IMR-90 (cell line): ENCODE measurements around the gene PPM1M. TPM values are rescaled to one million over a fixed set of nuclear protein-coding genes. Genes with fewer than 3 reads are reported as not detected.

ENCODE experiments used
- ATAC-seq: fragments of 200-7000 bp; cut with Tn5 transposase; 2 replicates; pipeline ENCODE4 v1.9.1; 2020; ENCODE audit warnings: low read depth, mild to moderate bottlenecking, moderate library complexity
- BruUV-seq: library from RNA; stranded (reverse); fragments of 400-500 nt; replicated peaks from 2 replicates; lab custom pipeline; 2021; lab: Mats Ljungman, UMichigan
- CTCF ChIA-PET: fragments of 300-600 bp; formaldehyde crosslinking; extraction: SDS; loops from one replicate; lab custom pipeline; 2021; ENCODE audit warnings: antibody characterized with exemption; lab: Yijun Ruan, JAX
- POLR2A ChIA-PET: fragments of 300-600 bp; sonication (Branson Sonifier 250); formaldehyde crosslinking; loops from one replicate; lab custom pipeline; 2022; ENCODE audit warnings: antibody characterized with exemption; ENCODE audit not compliant: unreplicated experiment; lab: Charles Lee
- DNase-seq: peaks from one replicate; pipeline ENCODE4 v3.0.0; 2013
- H2AFZ ChIP-seq: replicated peaks from 2 replicates; pipeline ENCODE3; 2013; ENCODE audit warnings: low read length, mild to moderate bottlenecking; ENCODE audit not compliant: poor library complexity
- H2AK5ac ChIP-seq: 2 replicates; pipeline ENCODE4 v1.6.1; 2013; ENCODE audit warnings: low read depth, low read length, inconsistent platforms
- H2AK9ac ChIP-seq: replicated peaks from 2 replicates; pipeline ENCODE3; 2013; ENCODE audit warnings: mild to moderate bottlenecking, low read depth, low read length, moderate library complexity; ENCODE audit not compliant: poor library complexity
- H2BK120ac ChIP-seq: 2 replicates; pipeline ENCODE4 v1.6.1; 2013; ENCODE audit warnings: low read depth, low read length, inconsistent platforms
- H2BK15ac ChIP-seq: 3 replicates; pipeline ENCODE4 v1.6.1; 2013; ENCODE audit warnings: low read depth, low read length, inconsistent platforms
- H2BK20ac ChIP-seq: 2 replicates; pipeline ENCODE4 v1.6.1; 2013; ENCODE audit warnings: low read depth, mild to moderate bottlenecking, inconsistent platforms, low read length, moderate library complexity
- H2BK5ac ChIP-seq: 2 replicates; pipeline ENCODE4 v1.6.1; 2013; ENCODE audit warnings: mild to moderate bottlenecking, low read depth, low read length, inconsistent platforms; ENCODE audit not compliant: poor library complexity, severe bottlenecking
- H3K14ac ChIP-seq: replicated peaks from 2 replicates; pipeline ENCODE4 v1.6.1; 2013; ENCODE audit warnings: low read depth, low read length, inconsistent platforms
- H3K18ac ChIP-seq: 2 replicates; pipeline ENCODE4 v1.6.1; 2013; ENCODE audit warnings: low read depth, low read length, control low read depth
- H3K23ac ChIP-seq: 2 replicates; pipeline ENCODE4 v1.6.1; 2013; ENCODE audit warnings: low read depth, low read length, inconsistent platforms
- H3K27ac ChIP-seq: 2 replicates; pipeline ENCODE4 v1.5.1; 2013; ENCODE audit warnings: mild to moderate bottlenecking, control low read depth, low read length; ENCODE audit not compliant: insufficient read depth
- H3K27me3 ChIP-seq: 2 replicates; pipeline ENCODE4 v1.6.1; 2013; ENCODE audit warnings: low read length; ENCODE audit not compliant: control insufficient read depth, insufficient read depth
- H3K36me3 ChIP-seq: 2 replicates; pipeline ENCODE4 v1.6.1; 2013; ENCODE audit warnings: low read length, mixed read lengths; ENCODE audit not compliant: control insufficient read depth, insufficient read depth
- H3K4ac ChIP-seq: 2 replicates; pipeline ENCODE4 v1.6.1; 2013; ENCODE audit warnings: low read depth, low read length, inconsistent platforms
- H3K4me1 ChIP-seq: 2 replicates; pipeline ENCODE4 v1.6.1; 2013; ENCODE audit warnings: low read length, mixed read lengths; ENCODE audit not compliant: control insufficient read depth, insufficient read depth
- H3K4me2 ChIP-seq: 2 replicates; pipeline ENCODE4 v1.6.1; 2013; ENCODE audit warnings: low read depth, mild to moderate bottlenecking, control low read depth, low read length, moderate library complexity
- H3K4me3 ChIP-seq: 2 replicates; pipeline ENCODE4 v1.5.1; 2013; ENCODE audit warnings: low read depth, mild to moderate bottlenecking, control low read depth, low read length, moderate library complexity; ENCODE audit not compliant: insufficient read depth
- H3K56ac ChIP-seq: 2 replicates; pipeline ENCODE4 v1.6.1; 2013; ENCODE audit warnings: low read length, inconsistent platforms; ENCODE audit not compliant: insufficient read depth; ENCODE audit errors: extremely low read depth
- H3K79me1 ChIP-seq, 2 experiments: 2 replicates each; pipeline ENCODE4 v1.6.1; 2013; ENCODE audit warnings: low read length in 2 of 2, inconsistent platforms in 1 of 2, low read depth in 1 of 2
- H3K9ac ChIP-seq: 2 replicates; pipeline ENCODE4 v1.6.1; 2013; ENCODE audit warnings: low read depth, low read length, control low read depth
- H3K9me1 ChIP-seq: 2 replicates; pipeline ENCODE4 v1.6.1; 2013; ENCODE audit warnings: low read length, inconsistent platforms; ENCODE audit not compliant: insufficient read depth
- H3K9me3 ChIP-seq: 2 replicates; pipeline ENCODE4 v1.6.1; 2013; ENCODE audit warnings: low read length; ENCODE audit not compliant: control insufficient read depth, insufficient read depth
- H4K20me1 ChIP-seq: 2 replicates; pipeline ENCODE4 v1.6.1; 2013; ENCODE audit warnings: low read length, inconsistent platforms; ENCODE audit not compliant: insufficient read depth
- H4K5ac ChIP-seq: 2 replicates; pipeline ENCODE4 v1.6.1; 2013; ENCODE audit warnings: mild to moderate bottlenecking, low read depth, low read length, control low read depth
- H4K8ac ChIP-seq, 2 experiments: 2 replicates each; pipeline ENCODE4 v1.6.1; 2013; ENCODE audit warnings: low read depth in 2 of 2, low read length in 2 of 2, control low read depth in 1 of 2, inconsistent platforms in 1 of 2
- H4K91ac ChIP-seq: 2 replicates; pipeline ENCODE4 v1.6.1; 2013; ENCODE audit warnings: low read depth, low read length, inconsistent platforms; ENCODE audit not compliant: insufficient read depth
- BHLHE40 ChIP-seq: fragments of 150-350 bp; IDR thresholded peaks from 2 replicates; pipeline ENCODE4 v1.6.1; 2016; ENCODE audit warnings: mild to moderate bottlenecking, low read depth, low read length
- CEBPB ChIP-seq: IDR thresholded peaks from 2 replicates; pipeline ENCODE4 v1.6.1; 2012; ENCODE audit warnings: low read depth, low read length, improper control_type of control experiment
- CHD1 ChIP-seq: IDR thresholded peaks from 2 replicates; pipeline ENCODE4 v1.6.1; 2012; ENCODE audit warnings: low read depth, low read length, improper control_type of control experiment
- ELK1 ChIP-seq: fragments of 150-350 bp; IDR thresholded peaks from 2 replicates; pipeline ENCODE4 v1.6.1; 2016; ENCODE audit warnings: low read depth, mild to moderate bottlenecking, low read length, moderate library complexity, borderline replicate concordance
- FOS ChIP-seq: fragments of 150-350 bp; IDR thresholded peaks from 2 replicates; pipeline ENCODE4 v1.6.1; 2016; ENCODE audit warnings: low read depth, low read length
- MAZ ChIP-seq: IDR thresholded peaks from 2 replicates; pipeline ENCODE4 v1.6.1; 2012; ENCODE audit warnings: low read depth, mild to moderate bottlenecking, low read length, improper control_type of control experiment, moderate library complexity, borderline replicate concordance
- NFE2L2 ChIP-seq: fragments of 150-350 bp; IDR thresholded peaks from 2 replicates; pipeline ENCODE4 v1.6.1; 2016; ENCODE audit warnings: low read depth, mild to moderate bottlenecking, low read length
- POLR2A ChIP-seq: IDR thresholded peaks from 2 replicates; pipeline ENCODE4 v1.6.1; 2012; ENCODE audit warnings: mild to moderate bottlenecking, low read depth, low read length
- RAD21 ChIP-seq: IDR thresholded peaks from 2 replicates; pipeline ENCODE4 v1.6.1; 2012; ENCODE audit warnings: low read length, improper control_type of control experiment
- RCOR1 ChIP-seq: IDR thresholded peaks from 2 replicates; pipeline ENCODE4 v1.6.1; 2012; ENCODE audit warnings: mild to moderate bottlenecking, low read length, improper control_type of control experiment; ENCODE audit not compliant: insufficient replicate concordance
- RFX5 ChIP-seq: IDR thresholded peaks from 2 replicates; pipeline ENCODE4 v1.8.0; 2012; ENCODE audit warnings: low read depth, mild to moderate bottlenecking, low read length, moderate library complexity
- USF2 ChIP-seq: fragments of 150-350 bp; IDR thresholded peaks from 2 replicates; pipeline ENCODE4 v1.6.1; 2017; ENCODE audit warnings: mild to moderate bottlenecking, antibody characterized with exemption, low read length, low read depth
- WGBS, 2 experiments: methylation state at CpG; one replicate each; pipeline versions ENCODE4 v1.1.5 to v1.1.7; 2013; ENCODE audit warnings: missing lambda C conversion rate in 2 of 2; ENCODE audit not compliant: insufficient read length in 1 of 2; ENCODE audit errors: extremely low coverage in 2 of 2; 5-methylcytosine and 5-hydroxymethylcytosine counted together
- dilution Hi-C: fragments of 300-500 bp; cut with HindIII; formaldehyde crosslinking; loops from one replicate; pipeline ENCODE4 v1.14.3; 2018; ENCODE audit warnings: low sequenced_read_pairs; ENCODE audit not compliant: unreplicated experiment
- in situ Hi-C: fragments of 300-500 bp; cut with MboI; formaldehyde crosslinking; loops from 3 replicates; pipeline ENCODE4 v1.14.3; 2019; ENCODE audit warnings: low sequenced_read_pairs, inconsistent platforms, mixed read lengths
- intact Hi-C: fragments of 100-400 bp; cut with micrococcal nuclease; formaldehyde crosslinking; loops from 2 replicates; pipeline ENCODE4 v1.10.0; 2022
- polyA plus RNA-seq, 3 experiments: library from polyadenylated mRNA; depleted of rRNA; stranded (reverse); fragments of >200 nt; gene quantifications; 2 replicates each; pipeline ENCODE4 v1.2.3, GENCODE V29; 2012; ENCODE audit warnings: low replicate concordance in 1 of 3
- total RNA-seq: library from RNA; depleted of rRNA; stranded (reverse); fragments of >200 nt; gene quantifications from 2 replicates; pipeline ENCODE4 v1.2.3, GENCODE V29; 2012
- TF ChIP-seq, protein P1 (sequence below): conservative IDR thresholded peaks from 2 replicates; pipeline ENCODE4 v1.5.1; 2012; ENCODE audit warnings: mild to moderate bottlenecking, low read depth, low read length, improper control_type of control experiment

Gene PPM1M
- total and polyA plus RNA-seq, 2 of the 4 experiments (the other 2 are of a cell fraction) = 12.2 to 18.1 TPM

DNA sequence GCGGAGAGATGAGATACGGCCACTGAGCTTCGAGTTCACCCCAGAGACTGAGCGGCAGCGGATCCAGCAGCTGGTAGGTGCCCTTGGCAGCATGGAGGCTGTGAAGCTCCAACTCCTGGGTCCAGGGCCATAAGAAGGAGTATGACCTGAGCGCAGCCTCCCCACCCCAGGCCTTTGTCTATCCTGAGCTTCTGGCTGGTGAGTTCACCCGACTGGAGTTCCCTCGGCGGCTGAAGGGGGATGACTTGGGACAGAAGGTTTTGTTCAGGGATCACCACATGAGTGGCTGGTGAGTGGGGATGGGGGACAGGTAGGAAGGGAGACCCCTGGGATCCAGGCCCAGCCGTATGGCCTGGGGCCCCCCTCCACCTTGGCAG lies 2.6 kb downstream of the PPM1M start:
- no peak overlapping the region for H3K9ac ChIP-seq
- H3K4me1 ChIP-seq = peaks cover 20% of the 10 kb centered on the region
- ChIA-PET POLR2A (interaction anchor here (0.5 kb wide), 1 partner anchor 30 kb away, joined by 8 read pairs; the partner anchor contains the start of gene WDR82), CTCF (no interaction called here)
- no peak overlapping the region for H3K4me2 ChIP-seq
- no peak overlapping the region for H2AK5ac ChIP-seq
- ATAC-seq (no peak), DNase-seq (no peak)
- no peak overlapping the region for H2AFZ ChIP-seq
- no TSS peak for BruUV-seq
- no peak overlapping the region for H4K5ac ChIP-seq
- H4K91ac ChIP-seq = no peak overlapping the region
- TF ChIP-seq BHLHE40 = no peak
- no peak for TF ChIP-seq RAD21
- no peak for TF ChIP-seq ELK1
- TF ChIP-seq, protein P1, sequence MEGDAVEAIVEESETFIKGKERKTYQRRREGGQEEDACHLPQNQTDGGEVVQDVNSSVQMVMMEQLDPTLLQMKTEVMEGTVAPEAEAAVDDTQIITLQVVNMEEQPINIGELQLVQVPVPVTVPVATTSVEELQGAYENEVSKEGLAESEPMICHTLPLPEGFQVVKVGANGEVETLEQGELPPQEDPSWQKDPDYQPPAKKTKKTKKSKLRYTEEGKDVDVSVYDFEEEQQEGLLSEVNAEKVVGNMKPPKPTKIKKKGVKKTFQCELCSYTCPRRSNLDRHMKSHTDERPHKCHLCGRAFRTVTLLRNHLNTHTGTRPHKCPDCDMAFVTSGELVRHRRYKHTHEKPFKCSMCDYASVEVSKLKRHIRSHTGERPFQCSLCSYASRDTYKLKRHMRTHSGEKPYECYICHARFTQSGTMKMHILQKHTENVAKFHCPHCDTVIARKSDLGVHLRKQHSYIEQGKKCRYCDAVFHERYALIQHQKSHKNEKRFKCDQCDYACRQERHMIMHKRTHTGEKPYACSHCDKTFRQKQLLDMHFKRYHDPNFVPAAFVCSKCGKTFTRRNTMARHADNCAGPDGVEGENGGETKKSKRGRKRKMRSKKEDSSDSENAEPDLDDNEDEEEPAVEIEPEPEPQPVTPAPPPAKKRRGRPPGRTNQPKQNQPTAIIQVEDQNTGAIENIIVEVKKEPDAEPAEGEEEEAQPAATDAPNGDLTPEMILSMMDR = no peak
- TF ChIP-seq POLR2A = no peak
- no peak for TF ChIP-seq CEBPB
- no peak for TF ChIP-seq CHD1
- no peak for TF ChIP-seq FOS
- no peak for TF ChIP-seq MAZ
- TF ChIP-seq NFE2L2 = no peak
- no peak for TF ChIP-seq RCOR1
- TF ChIP-seq RFX5 = no peak
- TF ChIP-seq USF2 = no peak
- H2BK5ac ChIP-seq = no peak overlapping the region
- dilution Hi-C loops = no loop called here
- no peak overlapping the region for H3K56ac ChIP-seq
- no peak overlapping the region for H3K18ac ChIP-seq
- H3K79me1 ChIP-seq = peaks cover 10 to 64% of the 10 kb centered on the region in 2 experiments
- WGBS, 2 experiments = 93% methylated on average over 3 of the region's 10 CpGs; no CpG with 5 or more reads in 1 of the 2 experiments
- in situ Hi-C loops = no loop called here
- no peak overlapping the region for H2BK15ac ChIP-seq
- no peak overlapping the region for H3K27ac ChIP-seq
- no peak overlapping the region for H3K14ac ChIP-seq
- peaks cover 31% of the 10 kb centered on the region for H3K36me3 ChIP-seq
- H3K23ac ChIP-seq = no peak overlapping the region
- H4K8ac ChIP-seq = no peak overlapping the region
- peak overlapping the region; percentile 59 for H2AK9ac ChIP-seq
- no peak overlapping the region for H3K4me3 ChIP-seq
- 0 out of 2 replicates have a peak, but pooled peaks cover 1% of the 10 kb centered on the region for H3K9me3 ChIP-seq
- no peaks in the 10 kb centered on the region for H3K27me3 ChIP-seq
- peaks cover 16% of the 10 kb centered on the region; the same call in 1 of the 2 replicates for H4K20me1 ChIP-seq
- intact Hi-C loops = no loop called here
- no peak overlapping the region for H2BK20ac ChIP-seq
- H2BK120ac ChIP-seq = no peak overlapping the region
- H3K4ac ChIP-seq = no peak overlapping the region
- peaks cover 34% of the 10 kb centered on the region for H3K9me1 ChIP-seq
